Activated CD4-positive, alpha-beta T cell treated with anti-CD3 and anti-CD28 coated beads, Interleukin-2, amount 10 ng/mL, durations not matched to agents 7 days and 5 days (primary cell): ENCODE data around the gene DENND1A. TPM values are rescaled to one million over a fixed set of nuclear protein-coding genes. Genes with fewer than 3 reads are reported as not detected.

Source experiments
- CTCF ChIA-PET: fragments of 350-600 bp; sonication (Branson Sonifier 250); formaldehyde crosslinking; loops from one replicate; lab custom pipeline; 2021; ENCODE audit warnings: antibody characterized with exemption; lab: Charles Lee
- POLR2A ChIA-PET: fragments of 350-600 bp; sonication (Branson Sonifier 250); formaldehyde crosslinking; loops from one replicate; lab custom pipeline; 2021; ENCODE audit warnings: antibody characterized with exemption; lab: Charles Lee
- DNase-seq: peaks from one replicate; pipeline ENCODE4 v3.0.0-alpha.2; 2020
- H3K27ac Mint-ChIP-seq: one replicate; pipeline ENCODE4 v1.8.0; 2021; ENCODE audit warnings: mild to moderate bottlenecking, moderate library complexity, mixed read lengths
- H3K27me3 Mint-ChIP-seq: one replicate; pipeline ENCODE4 v1.8.0; 2021; ENCODE audit warnings: mixed read lengths
- H3K36me3 Mint-ChIP-seq: one replicate; pipeline ENCODE4 v1.8.0; 2021; ENCODE audit warnings: low read depth, mixed read lengths
- H3K4me1 Mint-ChIP-seq: one replicate; pipeline ENCODE4 v1.8.0; 2021; ENCODE audit warnings: mixed read lengths
- H3K4me3 Mint-ChIP-seq: one replicate; pipeline ENCODE4 v1.8.0; 2021; ENCODE audit warnings: mild to moderate bottlenecking, moderate library complexity, mixed read lengths
- H3K9me3 Mint-ChIP-seq: one replicate; pipeline ENCODE4 v1.8.0; 2021; ENCODE audit warnings: mixed read lengths
- total RNA-seq, 2 experiments: library from RNA; stranded (reverse); gene quantifications; one replicate each; pipeline ENCODE4 v1.2.3, GENCODE V29; 2021

The DENND1A gene
- total RNA-seq, 2 experiments from 2014 or later, result 15.5 to 21.2 TPM

DNA sequence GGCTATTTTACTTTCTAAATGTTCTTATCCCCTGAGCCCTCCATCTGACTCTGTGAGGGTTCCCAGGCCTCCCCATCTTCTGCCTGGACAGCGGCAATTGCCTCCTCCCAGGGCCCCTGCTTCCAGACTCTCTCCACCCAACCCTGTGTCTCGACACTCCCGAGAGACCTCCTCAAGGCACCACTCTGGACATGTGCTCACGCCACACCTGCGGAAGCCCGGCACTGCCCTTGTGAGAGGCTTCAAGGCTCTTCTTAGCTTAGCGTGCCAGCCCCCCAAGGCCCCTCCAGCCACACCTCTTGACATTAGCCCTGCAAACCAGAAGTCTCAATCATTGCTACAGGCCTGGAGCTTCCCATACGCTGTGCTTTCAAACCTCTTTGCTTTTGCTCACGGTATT, 449.8 kb downstream of the DENND1A start:
- CTCF ChIA-PET, result interaction anchor here (1.4 kb wide), 1 partner anchor 9 kb away, joined by 3 read pairs; no protein-coding TSS in a partner anchor
- POLR2A ChIA-PET, result no interaction called here
- Mint-ChIP-seq H3K27ac (no peak overlapping the region), H3K4me1 (no peaks in the 10 kb centered on the region), H3K4me3 (no peak overlapping the region), H3K36me3 (no peaks in the 10 kb centered on the region), H3K9me3 (no peaks in the 10 kb centered on the region), H3K27me3 (no peaks in the 10 kb centered on the region)
- DNase-seq, result no peak

DNA sequence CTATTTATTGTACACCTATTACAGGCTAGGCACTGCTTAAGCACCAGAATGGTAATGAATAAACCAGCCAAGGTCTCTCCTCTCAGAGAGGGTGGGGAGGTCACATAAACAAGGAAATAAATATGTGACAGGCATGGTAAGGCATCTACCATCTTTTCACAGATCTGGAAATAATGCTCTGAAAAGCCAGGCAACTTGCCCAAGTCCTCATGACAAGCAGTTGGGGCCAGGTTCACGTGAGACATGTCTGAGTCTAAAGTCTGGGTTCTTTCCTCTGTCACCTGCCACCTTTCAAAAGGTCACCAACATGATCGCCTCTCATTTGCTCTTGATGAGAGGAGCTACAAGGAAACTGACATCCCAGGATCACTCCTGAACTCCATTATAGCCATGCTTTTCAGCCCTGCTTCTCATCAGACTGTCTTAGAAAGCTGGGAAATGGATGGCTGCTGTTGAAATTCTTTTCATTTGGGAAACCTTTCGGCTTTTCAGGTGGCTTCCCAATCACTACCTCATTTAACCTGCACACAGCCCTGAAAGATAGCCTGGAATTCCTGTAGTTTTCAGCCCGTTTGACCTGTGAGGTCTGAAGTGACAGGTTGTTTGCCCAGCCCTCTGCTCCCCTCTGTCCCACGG, 450.8 kb downstream of the DENND1A start:
- Mint-ChIP-seq H3K4me1 (no peaks in the 10 kb centered on the region), H3K36me3 (no peaks in the 10 kb centered on the region), H3K9me3 (no peaks in the 10 kb centered on the region), H3K27me3 (no peaks in the 10 kb centered on the region), H3K27ac (no peak overlapping the region), H3K4me3 (no peak overlapping the region)
- POLR2A ChIA-PET, result no interaction called here
- CTCF ChIA-PET, result no interaction called here
- no peak for DNase-seq

DNA sequence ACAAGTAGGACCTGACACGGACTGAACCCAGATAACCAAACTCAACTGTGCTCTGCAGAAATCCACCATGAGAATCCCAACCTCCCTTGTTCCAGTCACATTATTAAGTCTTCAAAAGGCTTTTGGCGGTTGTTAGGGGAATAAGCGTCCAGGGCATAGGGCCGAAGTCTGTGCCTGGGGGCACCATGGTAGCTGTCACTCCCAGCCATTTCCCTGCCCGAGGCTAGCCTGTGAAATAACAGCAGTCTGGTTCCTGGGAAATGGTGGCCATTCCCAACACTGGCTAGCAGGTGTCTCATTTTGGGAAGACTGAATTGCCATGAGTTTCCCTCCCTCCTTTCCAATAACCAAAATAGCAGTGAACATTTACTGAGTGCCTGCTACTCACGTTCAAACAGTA, 451.8 kb downstream of the DENND1A start:
- POLR2A ChIA-PET, result no interaction called here
- H3K27ac Mint-ChIP-seq, result no peak overlapping the region
- H3K4me3 Mint-ChIP-seq, result no peak overlapping the region
- no peak for DNase-seq
- CTCF ChIA-PET, result no interaction called here
- H3K9me3 Mint-ChIP-seq, result no peaks in the 10 kb centered on the region
- H3K27me3 Mint-ChIP-seq, result no peaks in the 10 kb centered on the region
- no peaks in the 10 kb centered on the region for H3K4me1 Mint-ChIP-seq
- H3K36me3 Mint-ChIP-seq, result no peaks in the 10 kb centered on the region

- H3K27ac Mint-ChIP-seq, result no peak overlapping the region
- CTCF ChIA-PET, result no interaction called here
- no peaks in the 10 kb centered on the region for H3K36me3 Mint-ChIP-seq
- no peaks in the 10 kb centered on the region for H3K9me3 Mint-ChIP-seq
- no peaks in the 10 kb centered on the region for H3K27me3 Mint-ChIP-seq
- POLR2A ChIA-PET, result no interaction called here
- H3K4me3 Mint-ChIP-seq, result no peak overlapping the region
- no peak for DNase-seq
- H3K4me1 Mint-ChIP-seq, result no peaks in the 10 kb centered on the region
Observed at GRCh38 chr9:123475407-123475806, 454.5 kb downstream of the DENND1A start.

- Mint-ChIP-seq H3K4me3 (no peak overlapping the region), H3K27me3 (no peaks in the 10 kb centered on the region), H3K9me3 (no peaks in the 10 kb centered on the region), H3K4me1 (no peaks in the 10 kb centered on the region), H3K27ac (no peak overlapping the region), H3K36me3 (no peaks in the 10 kb centered on the region)
- ChIA-PET POLR2A (no interaction called here), CTCF (no interaction called here)
- DNase-seq, result no peak
Observed at GRCh38 chr9:123472862-123473614, 456.9 kb downstream of the DENND1A start.

DNA sequence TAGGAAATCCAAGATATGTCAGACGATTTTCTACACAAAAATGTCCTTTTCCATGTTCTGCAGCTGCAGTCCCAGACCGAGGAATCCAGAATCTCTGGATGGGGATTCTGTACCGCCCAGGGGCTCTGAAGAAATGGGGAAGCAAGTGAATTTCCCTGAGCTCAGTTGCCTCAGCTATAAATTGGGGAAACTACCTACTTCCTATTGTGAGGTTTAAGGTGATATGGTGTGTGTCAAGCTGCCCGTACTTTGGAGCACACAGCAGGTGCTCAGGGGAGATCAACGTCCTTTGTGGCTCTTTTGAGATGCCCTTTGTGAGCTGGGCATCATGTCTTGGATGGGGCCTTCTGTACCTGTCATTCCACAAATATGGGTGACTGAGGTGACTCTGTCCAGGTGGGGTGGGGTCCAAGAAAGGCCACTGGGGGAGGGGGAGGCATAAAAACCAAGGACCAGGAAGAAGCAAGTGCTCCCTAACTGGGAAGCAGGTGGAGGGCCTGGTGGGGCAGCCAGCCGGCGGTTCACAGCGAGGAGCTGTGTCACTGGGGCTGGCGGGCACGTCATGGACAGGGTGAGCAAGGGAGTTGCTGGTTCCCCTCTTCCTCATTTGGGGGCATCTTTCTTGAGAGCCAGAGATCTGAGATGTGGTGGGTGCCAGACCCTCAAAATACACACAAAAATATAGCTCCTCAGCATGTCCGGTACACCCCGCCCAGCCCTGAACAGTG, 457.9 kb downstream of the DENND1A start:
- CTCF ChIA-PET, result interaction anchor here (1.0 to 1.6 kb wide), 2 partner anchors 8 to 28 kb away, joined by 3 to 5 read pairs; no protein-coding TSS in a partner anchor
- no peak for DNase-seq
- no peaks in the 10 kb centered on the region for H3K9me3 Mint-ChIP-seq
- H3K36me3 Mint-ChIP-seq, result no peaks in the 10 kb centered on the region
- H3K27me3 Mint-ChIP-seq, result no peaks in the 10 kb centered on the region
- no peaks in the 10 kb centered on the region for H3K4me1 Mint-ChIP-seq
- POLR2A ChIA-PET, result no interaction called here
- H3K4me3 Mint-ChIP-seq, result no peak overlapping the region
- no peak overlapping the region for H3K27ac Mint-ChIP-seq

DNA sequence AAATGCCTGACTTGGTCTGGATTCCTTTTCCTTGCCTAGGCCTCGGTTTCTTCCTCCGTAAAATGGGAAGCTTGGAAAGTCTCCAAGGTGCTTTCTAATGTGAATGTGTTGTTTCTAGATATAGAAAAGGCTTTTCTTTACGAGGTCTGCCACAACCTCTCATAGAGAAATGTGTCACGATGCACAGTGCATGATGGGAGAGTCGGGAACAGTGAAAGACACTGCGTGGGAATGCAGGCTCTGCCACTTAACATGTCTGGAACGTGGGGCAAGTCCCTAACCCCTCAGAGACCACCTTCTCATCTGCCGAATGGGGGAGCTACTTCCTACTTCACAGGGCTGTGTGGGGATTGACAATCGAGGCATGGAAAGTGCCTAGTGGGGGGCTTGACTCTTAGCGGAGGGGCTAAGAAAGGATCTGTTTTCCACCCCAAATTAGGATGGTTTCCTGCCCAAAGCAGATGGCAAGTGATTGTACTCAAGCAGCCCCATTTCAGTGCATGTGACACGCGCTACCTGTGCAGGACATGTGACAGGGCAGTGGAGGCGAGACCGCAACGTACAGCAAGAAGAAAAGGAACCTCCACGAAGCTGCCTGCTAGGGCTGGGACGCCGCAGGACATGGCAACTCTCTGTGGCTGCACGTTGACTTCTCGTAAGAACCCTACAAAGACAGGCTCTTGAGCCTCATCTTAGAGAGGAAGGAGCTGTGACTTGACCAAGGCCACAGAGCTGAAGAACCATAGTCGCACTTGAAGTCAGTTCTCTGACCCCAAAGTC, 458.7 kb downstream of the DENND1A start:
- no peak overlapping the region for H3K4me3 Mint-ChIP-seq
- CTCF ChIA-PET, result interaction anchor here (1.0 to 1.6 kb wide), 2 partner anchors 9 to 27 kb away, joined by 3 to 5 read pairs; no protein-coding TSS in a partner anchor
- H3K27me3 Mint-ChIP-seq, result no peaks in the 10 kb centered on the region
- H3K9me3 Mint-ChIP-seq, result no peaks in the 10 kb centered on the region
- no peaks in the 10 kb centered on the region for H3K36me3 Mint-ChIP-seq
- H3K27ac Mint-ChIP-seq, result no peak overlapping the region
- no peaks in the 10 kb centered on the region for H3K4me1 Mint-ChIP-seq
- POLR2A ChIA-PET, result no interaction called here
- no peak for DNase-seq

GRCh38 chr9:123470121-123470782, 459.7 kb downstream of the DENND1A start:
- no peak for DNase-seq
- POLR2A ChIA-PET, result no interaction called here
- Mint-ChIP-seq H3K4me1 (no peaks in the 10 kb centered on the region), H3K27ac (no peak overlapping the region), H3K27me3 (no peaks in the 10 kb centered on the region), H3K4me3 (no peak overlapping the region), H3K36me3 (no peaks in the 10 kb centered on the region), H3K9me3 (no peaks in the 10 kb centered on the region)
- CTCF ChIA-PET, result interaction anchor here (1.6 kb wide), 1 partner anchor 10 kb away, joined by 3 read pairs; no protein-coding TSS in a partner anchor

DNA sequence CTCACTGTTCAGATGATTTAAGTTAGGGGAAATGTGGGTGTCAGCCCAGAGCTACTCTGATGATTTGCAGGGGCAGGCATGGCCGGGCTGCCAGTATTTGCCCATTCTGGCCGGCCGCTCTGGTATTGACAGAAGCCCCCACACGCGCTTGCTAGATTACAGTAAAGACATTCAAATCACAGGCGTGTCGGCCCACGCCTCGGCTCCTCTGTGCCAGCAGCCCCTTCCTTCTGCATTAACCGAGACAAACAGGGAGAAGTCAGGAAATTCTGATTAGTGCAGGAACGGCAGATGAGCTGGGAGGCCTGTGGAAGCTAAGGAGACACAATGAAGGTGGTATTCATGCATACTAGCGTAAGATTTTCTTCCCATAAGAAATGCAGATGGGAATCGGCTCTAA, 460.6 kb downstream of the DENND1A start:
- CTCF ChIA-PET, result interaction anchor here (1.0 kb wide), 1 partner anchor 10 kb away, joined by 4 read pairs; no protein-coding TSS in a partner anchor
- Mint-ChIP-seq H3K9me3 (no peaks in the 10 kb centered on the region), H3K36me3 (no peaks in the 10 kb centered on the region), H3K27me3 (no peaks in the 10 kb centered on the region), H3K4me3 (no peak overlapping the region), H3K27ac (no peak overlapping the region), H3K4me1 (no peaks in the 10 kb centered on the region)
- no peak for DNase-seq
- POLR2A ChIA-PET, result no interaction called here

- H3K4me3 Mint-ChIP-seq, result no peak overlapping the region
- H3K27ac Mint-ChIP-seq, result no peak overlapping the region
- CTCF ChIA-PET, result interaction anchor here (0.6 kb wide), 1 partner anchor 26 kb away, joined by 3 read pairs; no protein-coding TSS in a partner anchor
- no peak for DNase-seq
- H3K27me3 Mint-ChIP-seq, result no peaks in the 10 kb centered on the region
- POLR2A ChIA-PET, result no interaction called here
- H3K36me3 Mint-ChIP-seq, result no peaks in the 10 kb centered on the region
- no peaks in the 10 kb centered on the region for H3K4me1 Mint-ChIP-seq
- no peaks in the 10 kb centered on the region for H3K9me3 Mint-ChIP-seq
Observed at GRCh38 chr9:123468541-123468940, 461.4 kb downstream of the DENND1A start.

- Mint-ChIP-seq H3K4me1 (no peaks in the 10 kb centered on the region), H3K36me3 (no peaks in the 10 kb centered on the region), H3K4me3 (no peak overlapping the region), H3K27me3 (no peaks in the 10 kb centered on the region), H3K27ac (no peak overlapping the region), H3K9me3 (no peaks in the 10 kb centered on the region)
- POLR2A ChIA-PET, result no interaction called here
- no peak for DNase-seq
- CTCF ChIA-PET, result no interaction called here
Observed at GRCh38 chr9:123465304-123465703, 464.6 kb downstream of the DENND1A start.

- ChIA-PET POLR2A (no interaction called here), CTCF (interaction anchor here (0.7 to 1.3 kb wide), 3 partner anchors 9 to 17 kb away, joined by 4 to 7 read pairs (median 5); no protein-coding TSS in a partner anchor)
- no peaks in the 10 kb centered on the region for H3K9me3 Mint-ChIP-seq
- H3K27me3 Mint-ChIP-seq, result no peaks in the 10 kb centered on the region
- no peak overlapping the region for H3K27ac Mint-ChIP-seq
- no peak for DNase-seq
- H3K4me3 Mint-ChIP-seq, result no peak overlapping the region
- no peaks in the 10 kb centered on the region for H3K36me3 Mint-ChIP-seq
- no peaks in the 10 kb centered on the region for H3K4me1 Mint-ChIP-seq
Observed at GRCh38 chr9:123460091-123460490, 469.8 kb downstream of the DENND1A start.
